ENCODE results near the gene ALS2.

- no peak for TF ChIP-seq EZH2 (IDR thresholded peaks at IDR 0.05; ENCODE audit: borderline replicate concordance)
- TF ChIP-seq CTCF (IDR thresholded peaks at IDR 0.05; ENCODE audit: poor library complexity) = no peak
These were observed 17.6 kb upstream of the ALS2 start for GRCh38 chr2:201798252-201798913.
